GM18868 (cell line): Measurements from ENCODE around the gene TMUB1.

Source experiments
- ATAC-seq: cut with Tn5 transposase; IDR thresholded peaks from one replicate; pipeline ENCODE4 v1.9.1; 2021; ENCODE audit warnings: mild to moderate bottlenecking, moderate library complexity; ENCODE audit not compliant: unreplicated experiment

Gene TMUB1

GRCh38 chr7:151104411-151105235, 21.3 kb upstream of the TMUB1 start:
- no peak for ATAC-seq

- ATAC-seq = no peak
Observed at GRCh38 chr7:151103973-151104372, 20.7 kb upstream of the TMUB1 start.

GRCh38 chr7:151102991-151103390, 19.7 kb upstream of the TMUB1 start:
- no peak for ATAC-seq

- ATAC-seq = no peak
Observed at GRCh38 chr7:151101621-151102396, 18.5 kb upstream of the TMUB1 start.

GRCh38 chr7:151100921-151101320, 17.6 kb upstream of the TMUB1 start:
- no peak for ATAC-seq

GRCh38 chr7:151099486-151100211, 16.4 kb upstream of the TMUB1 start:
- no peak for ATAC-seq

- no peak for ATAC-seq
Observed at GRCh38 chr7:151095828-151096475, 12.7 kb upstream of the TMUB1 start.

GRCh38 chr7:151095123-151095797, 12.0 kb upstream of the TMUB1 start:
- ATAC-seq = no peak

- ATAC-seq = no peak
Observed at GRCh38 chr7:151094675-151095074, 11.4 kb upstream of the TMUB1 start.

GRCh38 chr7:151093748-151094147, 10.5 kb upstream of the TMUB1 start:
- no peak for ATAC-seq

- ATAC-seq = no peak
Observed at GRCh38 chr7:151091988-151092387, 8.7 kb upstream of the TMUB1 start.

GRCh38 chr7:151091431-151091830, 8.1 kb upstream of the TMUB1 start:
- ATAC-seq = no peak

GRCh38 chr7:151091003-151091402, 7.7 kb upstream of the TMUB1 start:
- no peak for ATAC-seq

GRCh38 chr7:151089893-151090730, 6.8 kb upstream of the TMUB1 start:
- no peak for ATAC-seq

GRCh38 chr7:151088856-151089699, 5.8 kb upstream of the TMUB1 start:
- ATAC-seq = no peak

GRCh38 chr7:151088019-151088855, 4.9 kb upstream of the TMUB1 start:
- ATAC-seq = no peak

GRCh38 chr7:151087245-151088018, 4.1 kb upstream of the TMUB1 start:
- ATAC-seq = peak; percentile 17
